CD14-positive monocyte (primary cell): ENCODE results near the gene PKNOX2. TPM values are rescaled to one million over a fixed set of nuclear protein-coding genes. Genes with fewer than 3 reads are reported as not detected.

Experiments used
- DNase-seq, 3 donors: peaks; one replicate each; pipeline ENCODE4 v3.0.0-alpha.2; 2011 to 2022
- H2AFZ ChIP-seq: 2 replicates; pipeline ENCODE4 v1.6.0; 2012; ENCODE audit warnings: mild to moderate bottlenecking, low read depth, low read length, inconsistent platforms; ENCODE audit not compliant: insufficient read depth, poor library complexity, severe bottlenecking
- H3K27ac ChIP-seq, 2 donors: 1 replicate in 1 of 2; 2 replicates in 1 of 2; pipeline ENCODE4 v1.5.1; 2012 to 2013; ENCODE audit warnings: low read length in 2 of 2, control low read depth in 1 of 2, inconsistent platforms in 1 of 2, low read depth in 1 of 2, mild to moderate bottlenecking in 1 of 2
- H3K27me3 ChIP-seq, 2 donors: one replicate each; pipeline versions ENCODE4 v1.6.0 to v1.6.1; 2011 to 2013; ENCODE audit warnings: low read length in 2 of 2; ENCODE audit not compliant: control insufficient read depth in 2 of 2, insufficient read depth in 2 of 2
- H3K36me3 ChIP-seq, 2 donors: replicated peaks in 1 of 2; 1 replicate in 1 of 2; 2 replicates in 1 of 2; pipeline versions ENCODE4 v1.5.1 to v1.6.1; 2012 to 2013; ENCODE audit warnings: low read length in 2 of 2, control low read depth in 1 of 2, inconsistent platforms in 1 of 2, mild to moderate bottlenecking in 1 of 2; ENCODE audit not compliant: insufficient read depth in 2 of 2, control insufficient read depth in 1 of 2
- H3K4me1 ChIP-seq, 2 donors: 1 replicate in 1 of 2; 2 replicates in 1 of 2; pipeline versions ENCODE4 v1.5.1 to v1.6.1; 2012 to 2013; ENCODE audit warnings: low read length in 2 of 2, control low read depth in 1 of 2, inconsistent platforms in 1 of 2, mild to moderate bottlenecking in 1 of 2, moderate library complexity in 1 of 2; ENCODE audit not compliant: insufficient read depth in 2 of 2, control insufficient read depth in 1 of 2
- H3K4me2 ChIP-seq: replicated peaks from 2 replicates; pipeline ENCODE3; 2012; ENCODE audit warnings: low read length, moderate library complexity, mild to moderate bottlenecking; ENCODE audit not compliant: poor library complexity, severe bottlenecking; ENCODE audit errors: extremely low read depth
- H3K4me3 ChIP-seq, 3 experiments: fragments of 200-600 bp in 1 of 3; sonication (generic) in 1 of 3; replicated peaks in 1 of 3; 1 replicate in 2 of 3; 2 replicates in 1 of 3; pipeline ENCODE4 v1.5.1; 2011 to 2013; ENCODE audit warnings: low read length in 3 of 3, mild to moderate bottlenecking in 3 of 3, control low read depth in 2 of 3, low read depth in 2 of 3, inconsistent platforms in 1 of 3, moderate library complexity in 1 of 3
- H3K79me2 ChIP-seq: 2 replicates; pipeline ENCODE4 v1.6.0; 2012; ENCODE audit warnings: mild to moderate bottlenecking, control low read depth, inconsistent platforms, low read length, moderate library complexity; ENCODE audit not compliant: insufficient read depth
- H3K9ac ChIP-seq: 2 replicates; pipeline ENCODE4 v1.6.0; 2017; ENCODE audit warnings: low read length, mild to moderate bottlenecking; ENCODE audit not compliant: insufficient read depth, poor library complexity, severe bottlenecking
- H3K9me3 ChIP-seq, 2 donors: replicated peaks in 1 of 2; 1 replicate in 1 of 2; 2 replicates in 1 of 2; pipeline versions ENCODE4 v1.5.1 to v1.6.1; 2012 to 2013; ENCODE audit warnings: low read length in 2 of 2, control low read depth in 1 of 2; ENCODE audit not compliant: control insufficient read depth in 1 of 2, insufficient read depth in 1 of 2
- H4K20me1 ChIP-seq: 2 replicates; pipeline ENCODE4 v1.6.0; 2012; ENCODE audit warnings: mild to moderate bottlenecking, low read length, control low read depth, moderate library complexity; ENCODE audit not compliant: insufficient read depth
- H3K27ac Mint-ChIP-seq, 7 donors: one replicate each; pipeline ENCODE4 v1.8.0; 2020; ENCODE audit warnings: mild to moderate bottlenecking in 7 of 7, mixed read lengths in 7 of 7, moderate library complexity in 6 of 7, inconsistent platforms in 2 of 7
- H3K27me3 Mint-ChIP-seq, 3 donors: one replicate each; pipeline ENCODE4 v1.8.0; 2021 to 2022; ENCODE audit warnings: low read depth in 3 of 3, mild to moderate bottlenecking in 3 of 3, mixed read lengths in 3 of 3, moderate library complexity in 3 of 3, inconsistent platforms in 1 of 3
- H3K36me3 Mint-ChIP-seq, 2 donors: one replicate each; pipeline ENCODE4 v1.8.0; 2020; ENCODE audit warnings: mixed read lengths in 2 of 2, inconsistent platforms in 1 of 2, mild to moderate bottlenecking in 1 of 2
- H3K4me1 Mint-ChIP-seq: one replicate; pipeline ENCODE4 v1.8.0; 2020; ENCODE audit warnings: mild to moderate bottlenecking, mixed read lengths
- H3K4me3 Mint-ChIP-seq, 2 donors: one replicate each; pipeline ENCODE4 v1.8.0; 2020; ENCODE audit warnings: mild to moderate bottlenecking in 2 of 2, mixed read lengths in 2 of 2, moderate library complexity in 1 of 2
- H3K9me3 Mint-ChIP-seq, 7 donors: one replicate each; pipeline ENCODE4 v1.8.0; 2020 to 2022; ENCODE audit warnings: mixed read lengths in 7 of 7, mild to moderate bottlenecking in 6 of 7, moderate library complexity in 6 of 7, inconsistent platforms in 2 of 7
- CTCF ChIP-seq: fragments of 200-600 bp; IDR thresholded peaks from one replicate; pipeline ENCODE4 v1.8.0; 2022; ENCODE audit warnings: antibody characterized with exemption, mild to moderate bottlenecking
- WGBS: methylation state at CpG from one replicate; pipeline ENCODE4 v1.1.5; 2013; ENCODE audit warnings: missing lambda C conversion rate; ENCODE audit not compliant: insufficient coverage; 5-methylcytosine and 5-hydroxymethylcytosine counted together
- intact Hi-C, 2 donors: fragments of 100-400 bp; cut with micrococcal nuclease; formaldehyde crosslinking; loops; one replicate each; pipeline versions ENCODE4 v1.15.0 to v1.15.1; 2023
- polyA plus RNA-seq, 3 donors: library from polyadenylated mRNA; depleted of rRNA in 1 of 3; unstranded in 2 of 3; stranded (reverse) in 1 of 3; fragments of 300-500 nt in 2 of 3; fragments of >200 nt in 1 of 3; fragmentation: Illumina TruSeq in 2 of 3; gene quantifications; 1 replicate in 2 of 3; 2 replicates in 1 of 3; pipeline ENCODE4 v1.2.3, GENCODE V29; 2012 to 2021

Gene PKNOX2
- polyA plus RNA-seq, 3 donors = not detected

- Histone ChIP-seq H3K9me3 (no peaks in the 10 kb centered on the region), H3K79me2 (no peaks in the 10 kb centered on the region), H3K27me3 (peaks cover 5 to 6% of the 10 kb centered on the region in 2 donors), H3K4me2 (no peak overlapping the region), H3K27ac (no peak overlapping the region), H3K4me1 (no peaks in the 10 kb centered on the region), H3K9ac (no peak overlapping the region), H3K4me3 (no peak overlapping the region), H3K36me3 (no peaks in the 10 kb centered on the region), H2AFZ (no peak overlapping the region), H4K20me1 (no peaks in the 10 kb centered on the region)
- intact Hi-C loops = no loop called here
- H3K27ac Mint-ChIP-seq = no peak overlapping the region
- no peak overlapping the region for H3K4me3 Mint-ChIP-seq
- no peaks in the 10 kb centered on the region for H3K36me3 Mint-ChIP-seq
- no peak for TF ChIP-seq CTCF
- no peak for DNase-seq
- H3K27me3 Mint-ChIP-seq = peaks cover 13 to 29% (median 18%) of the 10 kb centered on the region in 3 donors
- no peaks in the 10 kb centered on the region for H3K4me1 Mint-ChIP-seq
- no peaks in the 10 kb centered on the region for H3K9me3 Mint-ChIP-seq
- WGBS = no CpG with 5 or more reads among the region's 2 CpGs
Measured at GRCh38 chr11:125465255-125465654, 300.7 kb downstream of the PKNOX2 start.

DNA sequence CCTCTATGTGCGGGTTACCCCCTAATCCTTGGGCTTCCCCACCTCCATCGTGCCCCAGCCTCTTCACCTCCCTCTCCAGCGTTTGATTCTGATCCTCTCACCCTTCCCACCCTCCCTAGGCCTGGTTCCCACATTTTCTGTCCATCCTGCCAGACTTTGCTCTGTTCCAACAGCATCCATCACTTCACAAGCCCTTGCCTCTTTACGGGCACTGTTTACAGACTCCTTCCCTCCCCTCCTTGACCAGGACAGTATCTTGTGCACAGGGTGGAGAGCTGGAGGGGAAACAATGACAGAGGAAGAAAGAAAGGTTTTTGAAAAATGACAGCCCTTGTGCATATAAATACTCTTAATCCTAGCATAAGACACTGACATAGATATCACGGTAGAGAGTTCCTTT, 301.1 kb downstream of the PKNOX2 start:
- H3K4me3 ChIP-seq = no peak overlapping the region
- 68% methylated on average over 4 of the region's 5 CpGs for WGBS
- intact Hi-C loops = no loop called here
- no peaks in the 10 kb centered on the region for H3K4me1 Mint-ChIP-seq
- no peak for DNase-seq
- peaks cover 11 to 29% (median 21%) of the 10 kb centered on the region in 3 donors for H3K27me3 Mint-ChIP-seq
- no peak overlapping the region for H3K27ac ChIP-seq
- TF ChIP-seq CTCF = no peak
- H3K27me3 ChIP-seq = peaks cover 5 to 6% of the 10 kb centered on the region in 2 donors
- no peak overlapping the region for H2AFZ ChIP-seq
- H3K9me3 ChIP-seq = no peaks in the 10 kb centered on the region
- no peaks in the 10 kb centered on the region for H3K79me2 ChIP-seq
- no peaks in the 10 kb centered on the region for H3K36me3 ChIP-seq
- H3K4me3 Mint-ChIP-seq = no peak overlapping the region
- H3K4me2 ChIP-seq = no peak overlapping the region
- no peak overlapping the region for H3K9ac ChIP-seq
- no peaks in the 10 kb centered on the region for H3K4me1 ChIP-seq
- H3K36me3 Mint-ChIP-seq = no peaks in the 10 kb centered on the region
- H4K20me1 ChIP-seq = no peaks in the 10 kb centered on the region
- H3K9me3 Mint-ChIP-seq = no peaks in the 10 kb centered on the region
- H3K27ac Mint-ChIP-seq = no peak overlapping the region
